H1 (cell line): ENCODE measurements around the gene LRRC61. TPM values are rescaled to one million over a fixed set of nuclear protein-coding genes. Genes with fewer than 3 reads are reported as not detected.

ENCODE experiments used
- CTCF ChIA-PET: fragments of 300-600 bp; sonication (Branson Sonifier 250); formaldehyde crosslinking; loops from one replicate; lab custom pipeline; 2021; ENCODE audit not compliant: partially characterized antibody; lab: Charles Lee
- POLR2A ChIA-PET: fragments of 300-600 bp; sonication (Branson Sonifier 250); formaldehyde crosslinking; loops from one replicate; lab custom pipeline; 2021; ENCODE audit warnings: inconsistent platforms; ENCODE audit not compliant: partially characterized antibody; lab: Charles Lee
- DNase-seq, 2 experiments: peaks; one replicate each; pipeline versions ENCODE4 v3.0.0 to v3.0.0-alpha.2; 2010 to 2022; ENCODE audit warnings: low spot score in 2 of 2, low read depth in 1 of 2, mixed read lengths in 1 of 2
- FAIRE-seq: peaks from 2 replicates; lab custom pipeline; 2011; peaks lifted over from hg19 to GRCh38; lab: Jason Lieb, UNC
- H2AFZ ChIP-seq: 2 replicates; pipeline ENCODE4 v1.8.1; 2012; ENCODE audit warnings: low read length, inconsistent platforms
- H2AK5ac ChIP-seq: 2 replicates; pipeline ENCODE4 v1.6.1; 2013; ENCODE audit warnings: low read depth, low read length
- H2BK120ac ChIP-seq: replicated peaks from 2 replicates; pipeline ENCODE3; 2013; ENCODE audit warnings: low read depth, low read length, inconsistent platforms
- H2BK12ac ChIP-seq: 2 replicates; pipeline ENCODE4 v1.6.1; 2013; ENCODE audit warnings: low read depth, low read length
- H2BK15ac ChIP-seq: 2 replicates; pipeline ENCODE4 v1.6.1; 2013; ENCODE audit warnings: low read length
- H2BK20ac ChIP-seq: 2 replicates; pipeline ENCODE4 v1.6.1; 2013; ENCODE audit warnings: low read length
- H2BK5ac ChIP-seq: 2 replicates; pipeline ENCODE4 v1.6.1; 2013; ENCODE audit warnings: low read depth, low read length
- H3K14ac ChIP-seq: 2 replicates; pipeline ENCODE4 v1.6.1; 2013; ENCODE audit warnings: inconsistent platforms; ENCODE audit not compliant: insufficient read length
- H3K18ac ChIP-seq: 2 replicates; pipeline ENCODE4 v1.6.1; 2013; ENCODE audit warnings: low read length; ENCODE audit errors: extremely low read depth
- H3K23ac ChIP-seq: 2 replicates; pipeline ENCODE4 v1.6.1; 2013; ENCODE audit warnings: inconsistent platforms; ENCODE audit not compliant: insufficient read length
- H3K23me2 ChIP-seq: 2 replicates; pipeline ENCODE4 v1.6.1; 2013; ENCODE audit warnings: low read depth, low read length
- H3K27ac ChIP-seq: 2 replicates; pipeline ENCODE4 v1.6.1; 2011; ENCODE audit warnings: low read depth, low read length, inconsistent platforms
- H3K27me3 ChIP-seq, 4 experiments: replicated peaks in 1 of 4; 1 replicate in 1 of 4; 2 replicates in 3 of 4; pipeline versions ENCODE4 v1.6.1 to v1.8.1; 2011 to 2013; ENCODE audit warnings: low read length in 3 of 4, mild to moderate bottlenecking in 3 of 4, inconsistent platforms in 2 of 4, mixed read lengths in 2 of 4, moderate library complexity in 1 of 4; ENCODE audit not compliant: control insufficient read depth in 3 of 4, insufficient read depth in 3 of 4; ENCODE audit errors: extremely low read depth in 1 of 4
- H3K36me3 ChIP-seq, 4 experiments: 2 replicates each; pipeline versions ENCODE4 v1.6.1 to v1.8.1; 2011 to 2013; ENCODE audit warnings: mild to moderate bottlenecking in 4 of 4, low read length in 3 of 4, moderate library complexity in 2 of 4, control low read depth in 1 of 4, inconsistent platforms in 1 of 4; ENCODE audit not compliant: insufficient read depth in 4 of 4, control insufficient read depth in 2 of 4
- H3K4ac ChIP-seq: replicated peaks from 2 replicates; pipeline ENCODE3; 2013; ENCODE audit warnings: low read length, low read depth, mixed read lengths, inconsistent platforms; ENCODE audit not compliant: insufficient read length
- H3K4me1 ChIP-seq, 4 experiments: replicated peaks in 1 of 4; 1 replicate in 1 of 4; 2 replicates in 3 of 4; pipeline versions ENCODE4 v1.6.1 to v1.8.1; 2011 to 2013; ENCODE audit warnings: low read length in 3 of 4, inconsistent platforms in 2 of 4, mixed read lengths in 1 of 4; ENCODE audit not compliant: insufficient read depth in 4 of 4, control insufficient read depth in 3 of 4
- H3K4me2 ChIP-seq, 2 experiments: 2 replicates each; pipeline versions ENCODE4 v1.6.1 to v1.8.1; 2011 to 2013; ENCODE audit warnings: low read depth in 2 of 2, low read length in 2 of 2, control low read depth in 1 of 2, inconsistent platforms in 1 of 2, mild to moderate bottlenecking in 1 of 2; ENCODE audit not compliant: insufficient read depth in 1 of 2
- H3K4me3 ChIP-seq, 4 experiments: fragments of 200-600, 300-600 bp in 1 of 4; sonication (generic), shearing (Covaris generic), sonication (Bioruptor Twin) in 1 of 4; 2 replicates each; pipeline versions ENCODE4 v1.5.1 to v1.8.1; 2011 to 2016; ENCODE audit warnings: low read length in 4 of 4, low read depth in 3 of 4, control low read depth in 2 of 4, inconsistent platforms in 2 of 4, mild to moderate bottlenecking in 2 of 4, mixed read lengths in 1 of 4, moderate library complexity in 1 of 4; ENCODE audit not compliant: insufficient read depth in 2 of 4; ENCODE audit errors: extremely low read depth in 1 of 4
- H3K56ac ChIP-seq: replicated peaks from 2 replicates; pipeline ENCODE3; 2013; ENCODE audit warnings: low read depth, mild to moderate bottlenecking, mixed read lengths, low read length, inconsistent platforms; ENCODE audit not compliant: insufficient read length
- H3K79me1 ChIP-seq: 2 replicates; pipeline ENCODE4 v1.6.1; 2013; ENCODE audit warnings: low read depth, low read length, control low read depth
- H3K79me2 ChIP-seq, 2 experiments: 2 replicates each; pipeline versions ENCODE4 v1.6.1 to v1.8.1; 2012 to 2013; ENCODE audit warnings: low read length in 2 of 2, mild to moderate bottlenecking in 2 of 2, inconsistent platforms in 1 of 2; ENCODE audit not compliant: insufficient read depth in 2 of 2, control insufficient read depth in 1 of 2
- H3K9ac ChIP-seq, 4 experiments: replicated peaks in 1 of 4; 1 replicate in 1 of 4; 2 replicates in 3 of 4; pipeline versions ENCODE4 v1.6.1 to v1.8.1; 2011 to 2013; ENCODE audit warnings: low read depth in 3 of 4, low read length in 3 of 4, control low read depth in 2 of 4, mild to moderate bottlenecking in 2 of 4, moderate library complexity in 2 of 4, inconsistent platforms in 1 of 4; ENCODE audit errors: extremely low read depth in 1 of 4
- H3K9me3 ChIP-seq, 2 experiments: 2 replicates each; pipeline versions ENCODE4 v1.6.1 to v1.8.1; 2012 to 2013; ENCODE audit warnings: mild to moderate bottlenecking in 2 of 2, moderate library complexity in 2 of 2, control low read depth in 1 of 2, inconsistent platforms in 1 of 2, low read depth in 1 of 2, low read length in 1 of 2, mixed read lengths in 1 of 2; ENCODE audit not compliant: insufficient read depth in 2 of 2
- H4K20me1 ChIP-seq, 2 experiments: replicated peaks in 1 of 2; 2 replicates each; pipeline versions ENCODE3 to v1.8.1; 2011 to 2013; ENCODE audit warnings: inconsistent platforms in 2 of 2, low read length in 2 of 2, mild to moderate bottlenecking in 1 of 2; ENCODE audit not compliant: insufficient read depth in 2 of 2, control insufficient read depth in 1 of 2
- H4K5ac ChIP-seq: 2 replicates; pipeline ENCODE4 v1.6.1; 2013; ENCODE audit warnings: low read length, low read depth, mixed read lengths, inconsistent platforms; ENCODE audit not compliant: insufficient read length
- H4K8ac ChIP-seq: 2 replicates; pipeline ENCODE4 v1.8.0; 2013; ENCODE audit warnings: mild to moderate bottlenecking, moderate library complexity, low read length, inconsistent platforms; ENCODE audit not compliant: insufficient read depth; ENCODE audit errors: extremely low read depth
- H4K91ac ChIP-seq: replicated peaks from 2 replicates; pipeline ENCODE3; 2013; ENCODE audit warnings: low read length, mixed read lengths, inconsistent platforms; ENCODE audit not compliant: insufficient read length
- CHD1 ChIP-seq: IDR thresholded peaks from 2 replicates; pipeline ENCODE4 v1.6.1; 2012; ENCODE audit warnings: low read depth, low read length, improper control_type of control experiment
- CREB1 ChIP-seq: IDR thresholded peaks from 2 replicates; pipeline ENCODE4 v1.6.1; 2012; ENCODE audit warnings: inconsistent platforms
- CTBP2 ChIP-seq: IDR thresholded peaks from 2 replicates; pipeline ENCODE4 v1.7.0; 2011; ENCODE audit warnings: borderline replicate concordance, mild to moderate bottlenecking, moderate library complexity, mixed read lengths, low read length; ENCODE audit not compliant: insufficient read depth, insufficient read length
- PHF8 ChIP-seq: fragments of 200-600 bp; sonication (generic); conservative IDR thresholded peaks from 2 replicates; pipeline ENCODE4 v1.7.1; 2012; ENCODE audit warnings: low read depth, mild to moderate bottlenecking, inconsistent platforms, low read length, moderate library complexity
- SP4 ChIP-seq: IDR thresholded peaks from 2 replicates; pipeline ENCODE4 v1.6.1; 2012; ENCODE audit warnings: low read length, inconsistent platforms
- TBP ChIP-seq: IDR thresholded peaks from 2 replicates; pipeline ENCODE4 v1.6.1; 2011; ENCODE audit warnings: low read depth, low read length, improper control_type of control experiment
- TCF12 ChIP-seq: IDR thresholded peaks from 2 replicates; pipeline ENCODE4 v1.6.1; 2011; ENCODE audit warnings: low read depth, mild to moderate bottlenecking, low read length
- ZNF274 ChIP-seq: IDR thresholded peaks from 2 replicates; pipeline ENCODE4 v1.7.0; 2012; ENCODE audit warnings: low read length, borderline replicate concordance; ENCODE audit errors: extremely low read depth
- WGBS, 2 experiments: shearing (Covaris generic) in 1 of 2; methylation state at CpG; one replicate each; pipeline versions ENCODE4 v1.1.6 to v1.1.7; 2013 to 2015; ENCODE audit warnings: low lambda C conversion rate in 2 of 2, mixed read lengths in 2 of 2, inconsistent platforms in 1 of 2, low coverage in 1 of 2, missing lambda C conversion rate in 1 of 2; ENCODE audit not compliant: insufficient replicate concordance in 2 of 2, insufficient coverage in 1 of 2, insufficient read length in 1 of 2; ENCODE audit errors: extremely low coverage in 1 of 2, missing lambda C conversion rate in 1 of 2; 5-methylcytosine and 5-hydroxymethylcytosine counted together
- polyA plus RNA-seq, 7 experiments: library from polyadenylated mRNA; depleted of rRNA in 3 of 7; stranded (reverse) in 5 of 7; unstranded in 2 of 7; fragments of >200 nt in 5 of 7; fragments of 200-250 nt in 2 of 7; gene quantifications; 1 replicate in 5 of 7; 2 replicates in 1 of 7; 4 replicates in 1 of 7; pipeline versions ENCODE4 v1.2.1 to v1.2.3, GENCODE V29; 2011 to 2013; ENCODE audit warnings: missing spikeins in 2 of 7, mixed read lengths in 2 of 7
- total RNA-seq: library from RNA; stranded (reverse); fragmentation: NEBNext Ultra II Directional; extraction: Animal tissue kit (Norgen Biotek cat#: 25700); gene quantifications from 2 replicates; pipeline ENCODE4 v1.2.1, GENCODE V29; 2021

The LRRC61 gene
- total and polyA plus RNA-seq, 2 of the 8 experiments (the other 6 are each of a cell fraction or from before 2014, with no cell fraction given) = 0.73 to 44.8 TPM

DNA sequence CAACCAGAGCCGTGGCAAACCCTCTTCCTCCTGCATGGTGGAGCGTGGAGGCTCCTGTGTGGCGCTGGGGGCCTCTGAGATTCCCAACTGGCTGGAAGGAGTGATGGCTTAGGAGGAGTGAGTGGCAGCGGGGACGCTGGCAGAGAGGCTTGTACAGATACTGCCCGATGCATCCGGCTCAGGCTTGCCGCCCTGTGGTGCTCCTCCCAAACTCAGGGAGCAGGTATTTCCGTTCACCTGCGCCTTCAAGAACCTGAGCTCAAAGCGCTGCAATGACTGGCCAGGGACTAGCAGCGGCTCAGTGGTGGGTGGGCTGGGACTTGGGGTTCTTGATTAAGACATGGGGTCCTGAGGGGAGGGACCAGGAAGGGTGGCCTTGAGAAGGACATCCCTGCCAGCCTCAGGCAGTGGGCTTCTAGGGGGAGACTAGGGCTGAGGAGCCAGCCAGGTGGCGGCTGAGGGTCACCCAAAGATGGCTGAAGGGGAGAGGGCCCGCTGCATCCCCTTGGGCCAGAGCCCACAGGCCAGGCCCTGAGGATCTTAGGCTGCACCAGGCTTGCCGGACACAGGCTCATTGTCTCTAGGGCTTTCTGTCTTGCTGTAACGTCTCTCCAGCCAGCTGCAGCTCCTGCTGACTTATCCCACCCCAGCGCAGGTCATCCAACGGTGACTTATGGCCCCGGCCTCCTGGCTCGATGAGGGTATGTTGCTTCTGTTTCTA, 59.1 kb downstream of the LRRC61 start:
- Histone ChIP-seq H3K9me3 (no peaks in the 10 kb centered on the region), H2BK12ac (peak overlapping the region; percentile 87; the same call in 1 of the 2 replicates), H3K23me2 (peaks cover 11% of the 10 kb centered on the region), H3K27me3 (no peaks in the 10 kb centered on the region), H2AFZ (no peak overlapping the region), H2BK15ac (peak overlapping the region; percentile 92; the same call in 1 of the 2 replicates), H3K23ac (no peak overlapping the region), H3K14ac (no peak overlapping the region), H3K27ac (peak overlapping the region; percentile 20; the same call in 1 of the 2 replicates), H2BK120ac (no peak overlapping the region), H4K5ac (peak overlapping the region; percentile 2), H3K4me3 (no peak overlapping the region), H3K4ac (no peak overlapping the region), H2BK20ac (peak overlapping the region; percentile 98; the same call in 1 of the 2 replicates), H2AK5ac (peak overlapping the region; percentile 66; the same call in 1 of the 2 replicates), H3K4me2 (peak overlapping the region; percentile 36 to 94; a peak in 3 of 4 replicates), H3K18ac (0 out of 2 replicates have a peak overlapping the region, but pooled peaks have one; percentile 54), H3K79me2 (peaks cover 0 to 66% of the 10 kb centered on the region in 2 experiments), H3K36me3 (peaks cover 0 to 15% (median 0%) of the 10 kb centered on the region in 4 experiments; a peak in 2 of 8 replicates), H4K20me1 (no peaks in the 10 kb centered on the region), H4K8ac (no peak overlapping the region), H3K79me1 (peaks cover 18% of the 10 kb centered on the region), H2BK5ac (peak overlapping the region; percentile 85), H3K9ac (no peak overlapping the region; a peak in 1 of 7 replicates), H3K4me1 (peaks cover 33 to 61% (median 44%) of the 10 kb centered on the region in 4 experiments), H4K91ac (peak overlapping the region; percentile 70), H3K56ac (no peak overlapping the region)
- ChIA-PET CTCF (interaction anchor here (0.6 to 1.3 kb wide), 3 partner anchors 20 to 722 kb away, joined by 3 to 4 read pairs (median 3); no protein-coding TSS in a partner anchor), POLR2A (interaction anchor here (1.0 to 9.0 kb wide), 4 partner anchors 9 to 47 kb away, joined by 3 to 170 read pairs (median 60); partner anchors contain the start of gene REPIN1)
- no peak for FAIRE-seq
- no peak for DNase-seq
- 88% methylated on average over 18 of the region's 20 CpGs; no CpG with 5 or more reads in 1 of the 2 experiments for WGBS, 2 experiments
- no peak for TF ChIP-seq SP4
- no peak for TF ChIP-seq ZNF274
- TF ChIP-seq CREB1 = no peak
- TF ChIP-seq CTBP2 = no peak
- no peak for TF ChIP-seq PHF8
- no peak for TF ChIP-seq TBP
- TF ChIP-seq TCF12 = no peak
- TF ChIP-seq CHD1 = no peak
